Anterior cingulate cortex (tissue), 58 donors: ENCODE measurements around the gene KAT8.
"Not testable (repeated sequence)": the region's sequence is repeated elsewhere in the genome, so short reads cannot be mapped to it uniquely, and the experiment has no call there.

ENCODE experiments used
- DNase-seq, 58 donors: peaks; one replicate each; lab custom pipeline; 2025; lab: John Stamatoyannopoulos, UW

Gene KAT8

GRCh38 chr16:31083081-31083480 lies 34.4 kb upstream of the KAT8 start:
- no peak for DNase-seq

- no peak for DNase-seq
These were observed 33.9 kb upstream of the KAT8 start for GRCh38 chr16:31083556-31083955.

GRCh38 chr16:31083981-31084380 lies 33.5 kb upstream of the KAT8 start:
- DNase-seq, result no peak

- no peak for DNase-seq
These were observed 32.7 kb upstream of the KAT8 start for GRCh38 chr16:31084584-31085302.

- DNase-seq, result no peak
These were observed 32.1 kb upstream of the KAT8 start for GRCh38 chr16:31085411-31085810.

GRCh38 chr16:31085873-31086628 lies 31.4 kb upstream of the KAT8 start:
- peak in 1 of 58 donors; percentile 8 for DNase-seq

GRCh38 chr16:31086629-31086906 lies 30.9 kb upstream of the KAT8 start:
- no peak for DNase-seq

GRCh38 chr16:31087481-31087880 lies 30.0 kb upstream of the KAT8 start:
- no peak for DNase-seq

- no peak for DNase-seq
These were observed 29.5 kb upstream of the KAT8 start for GRCh38 chr16:31087971-31088370.

- no peak for DNase-seq
These were observed 28.8 kb upstream of the KAT8 start, which contains the start of gene PRSS53 for GRCh38 chr16:31088459-31089183. PRSS53 (minus strand) TSS chr16:31088943; CDS start chr16:31088809, 134 bp downstream.

- no peak for DNase-seq
These were observed 28.3 kb upstream of the KAT8 start for GRCh38 chr16:31089199-31089598.

GRCh38 chr16:31090540-31090939 lies 26.9 kb upstream of the KAT8 start:
- no peak for DNase-seq

- peak in 4 of 58 donors; percentile 11 to 33 (median 18) for DNase-seq
These were observed 25.1 kb upstream of the KAT8 start for GRCh38 chr16:31092330-31092729.

- peak in 43 of 58 donors; percentile 13 to 83 (median 44) for DNase-seq
These were observed 24.2 kb upstream of the KAT8 start for GRCh38 chr16:31093132-31093703.

- peak in 8 of 58 donors; percentile 18 to 60 (median 46) for DNase-seq
These were observed 23.4 kb upstream of the KAT8 start for GRCh38 chr16:31094088-31094423.

GRCh38 chr16:31094424-31095120 lies 22.9 kb upstream of the KAT8 start, which contains the start of gene VKORC1:
VKORC1 (minus strand) TSS chr16:31094797; CDS start chr16:31094729, 68 bp downstream.
- DNase-seq, result peak; percentile 56 to 97 (median 90)

- no peak for DNase-seq
These were observed 17.4 kb upstream of the KAT8 start for GRCh38 chr16:31099860-31100638.

- not testable (repeated sequence) for DNase-seq
These were observed 16.4 kb upstream of the KAT8 start for GRCh38 chr16:31100876-31101641.
